ENCODE measurements around the gene HTRA1.

The HTRA1 gene

GRCh38 chr10:122474131-122474818 is 12.9 kb downstream of the HTRA1 start:
- no peak for DNase-seq (ENCODE audit: low read depth)

- no peak for DNase-seq (ENCODE audit: low read depth)
Observed at GRCh38 chr10:122475100-122475499, 13.7 kb downstream of the HTRA1 start.

- DNase-seq (ENCODE audit: low read depth) = no peak
Observed at GRCh38 chr10:122475591-122476332, 14.4 kb downstream of the HTRA1 start.

- no peak for DNase-seq (ENCODE audit: low read depth)
Observed at GRCh38 chr10:122476333-122476695, 15.0 kb downstream of the HTRA1 start.

GRCh38 chr10:122477436-122477835 is 16.1 kb downstream of the HTRA1 start:
- DNase-seq (ENCODE audit: low read depth) = no peak

- DNase-seq (ENCODE audit: low read depth) = no peak
Observed at GRCh38 chr10:122478971-122479370, 17.6 kb downstream of the HTRA1 start.

- no peak for DNase-seq (ENCODE audit: low read depth)
Observed at GRCh38 chr10:122480146-122480833, 18.9 kb downstream of the HTRA1 start.

GRCh38 chr10:122481296-122482056 is 20.1 kb downstream of the HTRA1 start:
- DNase-seq (ENCODE audit: low read depth) = no peak

- no peak for DNase-seq (ENCODE audit: low read depth)
Observed at GRCh38 chr10:122484276-122485060, 23.1 kb downstream of the HTRA1 start.

- DNase-seq (ENCODE audit: low read depth) = no peak
Observed at GRCh38 chr10:122485670-122486069, 24.3 kb downstream of the HTRA1 start.

- DNase-seq (ENCODE audit: low read depth) = no peak
Observed at GRCh38 chr10:122486406-122487080, 25.2 kb downstream of the HTRA1 start.

GRCh38 chr10:122487174-122487765 is 25.9 kb downstream of the HTRA1 start:
- no peak for DNase-seq (ENCODE audit: low read depth)

- DNase-seq (ENCODE audit: low read depth) = no peak
Observed at GRCh38 chr10:122490268-122490667, 28.9 kb downstream of the HTRA1 start.

GRCh38 chr10:122490786-122491680 is 29.7 kb downstream of the HTRA1 start:
- peak; percentile 12 for DNase-seq (ENCODE audit: low read depth)

GRCh38 chr10:122492006-122492405 is 30.7 kb downstream of the HTRA1 start:
- DNase-seq (ENCODE audit: low read depth) = no peak

GRCh38 chr10:122492999-122493481 is 31.7 kb downstream of the HTRA1 start:
- no peak for DNase-seq (ENCODE audit: low read depth)

GRCh38 chr10:122493761-122494160 is 32.4 kb downstream of the HTRA1 start:
- DNase-seq (ENCODE audit: low read depth) = no peak

GRCh38 chr10:122494173-122494820 is 32.9 kb downstream of the HTRA1 start:
- no peak for DNase-seq (ENCODE audit: low read depth)

GRCh38 chr10:122494833-122495232 is 33.5 kb downstream of the HTRA1 start:
- DNase-seq (ENCODE audit: low read depth) = no peak
